WTC11 (cell line): ENCODE measurements around the gene PAPPA2. TPM values are rescaled to one million over a fixed set of nuclear protein-coding genes. Genes with fewer than 3 reads are reported as not detected.

ENCODE experiments used
- ATAC-seq: fragments of 200-7000 bp; cut with Tn5 transposase; 2 replicates; pipeline ENCODE4 v1.10.0; 2021; ENCODE audit warnings: mild to moderate bottlenecking, moderate library complexity
- CTCF ChIA-PET: fragments of 300-600 bp; sonication (Branson Sonifier 250); formaldehyde crosslinking; loops from one replicate; lab custom pipeline; 2021; ENCODE audit warnings: antibody characterized with exemption; lab: Charles Lee
- POLR2A ChIA-PET: fragments of 350-600 bp; sonication (Branson Sonifier 250); formaldehyde crosslinking; loops from one replicate; lab custom pipeline; 2021; ENCODE audit warnings: antibody characterized with exemption; lab: Charles Lee
- DNase-seq: peaks from one replicate; pipeline ENCODE4 v3.0.0; 2021; ENCODE audit warnings: low spot score
- H3K27ac Mint-ChIP-seq: 2 replicates; pipeline ENCODE4 v1.8.0; 2021; ENCODE audit warnings: mixed read lengths
- H3K27me3 Mint-ChIP-seq: 2 replicates; pipeline ENCODE4 v1.8.0; 2021; ENCODE audit warnings: low read depth, mild to moderate bottlenecking, moderate library complexity, mixed read lengths
- H3K36me3 Mint-ChIP-seq: 2 replicates; pipeline ENCODE4 v1.8.0; 2021; ENCODE audit warnings: mixed read lengths
- H3K4me1 Mint-ChIP-seq: 2 replicates; pipeline ENCODE4 v1.8.0; 2022; ENCODE audit warnings: mixed read lengths
- H3K4me3 Mint-ChIP-seq: 2 replicates; pipeline ENCODE4 v1.8.0; 2021; ENCODE audit warnings: mild to moderate bottlenecking, moderate library complexity, mixed read lengths
- H3K9me3 Mint-ChIP-seq: 2 replicates; pipeline ENCODE4 v1.8.0; 2021; ENCODE audit warnings: mixed read lengths
- CREB1 ChIP-seq: sonication (generic); formaldehyde crosslinking; IDR thresholded peaks from 2 replicates; pipeline ENCODE4 v1.8.0; 2023; ENCODE audit warnings: mild to moderate bottlenecking, missing genetic modification reagents
- FOXJ3 ChIP-seq: sonication (generic); formaldehyde crosslinking; IDR thresholded peaks from 2 replicates; pipeline ENCODE4 v1.9.0; 2021; ENCODE audit warnings: missing genetic modification reagents, mild to moderate bottlenecking, borderline replicate concordance
- GRHL2 ChIP-seq: fragments of 250-450 bp; sonication (Bioruptor Pico); IDR thresholded peaks from 2 replicates; pipeline ENCODE4 v1.8.0; 2022; ENCODE audit warnings: mild to moderate bottlenecking, moderate library complexity; ENCODE audit not compliant: insufficient replicate concordance, severe bottlenecking
- JUN ChIP-seq: sonication (generic); formaldehyde crosslinking; IDR thresholded peaks from 2 replicates; pipeline ENCODE4 v1.8.0; 2023; ENCODE audit warnings: mild to moderate bottlenecking, missing genetic modification reagents
- MXD4 ChIP-seq: fragments of 250-450 bp; sonication (Bioruptor Pico); IDR thresholded peaks from 2 replicates; pipeline ENCODE4 v1.8.0; 2021; ENCODE audit warnings: mild to moderate bottlenecking, moderate library complexity, borderline replicate concordance
- NR3C1 ChIP-seq: sonication (generic); formaldehyde crosslinking; conservative IDR thresholded peaks from 2 replicates; pipeline ENCODE4 v1.8.1; 2023; ENCODE audit warnings: low read depth, mild to moderate bottlenecking, missing genetic modification reagents
- ZBTB21 ChIP-seq: sonication (generic); formaldehyde crosslinking; IDR thresholded peaks from 2 replicates; pipeline ENCODE4 v1.8.1; 2023; ENCODE audit warnings: mild to moderate bottlenecking, missing genetic modification reagents, borderline replicate concordance
- total RNA-seq: library from RNA; stranded (reverse); gene quantifications from 3 replicates; pipeline ENCODE4 v1.2.3, GENCODE V29; 2021
- TF ChIP-seq, protein P1 (sequence below): fragments of 250-450 bp; sonication (Bioruptor Pico); IDR thresholded peaks from 2 replicates; pipeline ENCODE4 v1.8.0; 2021; ENCODE audit warnings: mild to moderate bottlenecking
- TF ChIP-seq, protein P2 (sequence below): fragments of 250-450 bp; sonication (Bioruptor Pico); IDR thresholded peaks from 2 replicates; pipeline ENCODE4 v1.9.0; 2021; ENCODE audit warnings: moderate library complexity, mild to moderate bottlenecking, inconsistent platforms, borderline replicate concordance
- TF ChIP-seq, protein P3 (sequence below): sonication (generic); formaldehyde crosslinking; IDR thresholded peaks from 2 replicates; pipeline ENCODE4 v1.8.0; 2022; ENCODE audit warnings: mild to moderate bottlenecking, missing genetic modification reagents
- TF ChIP-seq, protein P4 (sequence below): fragments of 250-450 bp; sonication (Bioruptor Pico); IDR thresholded peaks from 2 replicates; pipeline ENCODE4 v1.9.0; 2021; ENCODE audit warnings: mild to moderate bottlenecking
- TF ChIP-seq, protein P5 (sequence below): sonication (generic); formaldehyde crosslinking; IDR thresholded peaks from 2 replicates; pipeline ENCODE4 v1.8.1; 2023; ENCODE audit warnings: mild to moderate bottlenecking, missing genetic modification reagents
- TF ChIP-seq, protein P6 (sequence below): sonication (generic); formaldehyde crosslinking; IDR thresholded peaks from 2 replicates; pipeline ENCODE4 v1.8.0; 2022; ENCODE audit warnings: missing genetic modification reagents

Gene PAPPA2
- total RNA-seq, 1 experiment from 2014 or later = 0.74 TPM

DNA sequence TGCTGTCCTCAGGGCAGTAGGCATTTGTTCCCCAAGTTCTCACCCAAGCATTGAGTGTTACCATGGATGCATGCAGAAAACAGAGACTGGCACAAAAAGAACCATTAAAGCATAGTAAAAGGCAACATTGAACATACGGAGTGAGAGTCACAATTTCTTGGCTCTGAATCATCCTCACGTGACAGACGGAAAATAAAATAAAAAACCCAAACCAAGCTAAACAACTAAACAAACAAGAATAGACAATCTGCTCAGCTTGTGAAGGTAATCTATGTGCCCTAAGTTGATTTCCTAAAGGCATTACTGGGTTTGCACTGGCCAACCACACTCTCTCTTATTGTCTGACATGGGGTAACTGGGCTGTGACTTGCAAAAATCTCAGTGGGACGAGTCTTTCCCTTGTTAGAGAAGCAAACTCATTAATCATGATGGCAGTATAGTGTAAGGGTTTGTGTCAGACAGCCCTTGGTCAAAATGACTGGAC lies 395.5 kb downstream of the PAPPA2 start:
- TF ChIP-seq, protein P1, sequence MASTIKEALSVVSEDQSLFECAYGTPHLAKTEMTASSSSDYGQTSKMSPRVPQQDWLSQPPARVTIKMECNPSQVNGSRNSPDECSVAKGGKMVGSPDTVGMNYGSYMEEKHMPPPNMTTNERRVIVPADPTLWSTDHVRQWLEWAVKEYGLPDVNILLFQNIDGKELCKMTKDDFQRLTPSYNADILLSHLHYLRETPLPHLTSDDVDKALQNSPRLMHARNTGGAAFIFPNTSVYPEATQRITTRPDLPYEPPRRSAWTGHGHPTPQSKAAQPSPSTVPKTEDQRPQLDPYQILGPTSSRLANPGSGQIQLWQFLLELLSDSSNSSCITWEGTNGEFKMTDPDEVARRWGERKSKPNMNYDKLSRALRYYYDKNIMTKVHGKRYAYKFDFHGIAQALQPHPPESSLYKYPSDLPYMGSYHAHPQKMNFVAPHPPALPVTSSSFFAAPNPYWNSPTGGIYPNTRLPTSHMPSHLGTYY (CRISPR knock-in tag) = no peak
- TF ChIP-seq, protein P2, sequence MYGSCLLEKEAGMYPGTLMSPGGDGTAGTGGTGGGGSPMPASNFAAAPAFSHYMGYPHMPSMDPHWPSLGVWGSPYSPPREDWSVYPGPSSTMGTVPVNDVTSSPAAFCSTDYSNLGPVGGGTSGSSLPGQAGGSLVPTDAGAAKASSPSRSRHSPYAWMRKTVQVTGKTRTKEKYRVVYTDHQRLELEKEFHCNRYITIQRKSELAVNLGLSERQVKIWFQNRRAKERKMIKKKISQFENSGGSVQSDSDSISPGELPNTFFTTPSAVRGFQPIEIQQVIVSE (CRISPR knock-in tag) = no peak
- TF ChIP-seq, protein P3, sequence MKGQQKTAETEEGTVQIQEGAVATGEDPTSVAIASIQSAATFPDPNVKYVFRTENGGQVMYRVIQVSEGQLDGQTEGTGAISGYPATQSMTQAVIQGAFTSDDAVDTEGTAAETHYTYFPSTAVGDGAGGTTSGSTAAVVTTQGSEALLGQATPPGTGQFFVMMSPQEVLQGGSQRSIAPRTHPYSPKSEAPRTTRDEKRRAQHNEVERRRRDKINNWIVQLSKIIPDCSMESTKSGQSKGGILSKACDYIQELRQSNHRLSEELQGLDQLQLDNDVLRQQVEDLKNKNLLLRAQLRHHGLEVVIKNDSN = no peak
- TF ChIP-seq, protein P4, sequence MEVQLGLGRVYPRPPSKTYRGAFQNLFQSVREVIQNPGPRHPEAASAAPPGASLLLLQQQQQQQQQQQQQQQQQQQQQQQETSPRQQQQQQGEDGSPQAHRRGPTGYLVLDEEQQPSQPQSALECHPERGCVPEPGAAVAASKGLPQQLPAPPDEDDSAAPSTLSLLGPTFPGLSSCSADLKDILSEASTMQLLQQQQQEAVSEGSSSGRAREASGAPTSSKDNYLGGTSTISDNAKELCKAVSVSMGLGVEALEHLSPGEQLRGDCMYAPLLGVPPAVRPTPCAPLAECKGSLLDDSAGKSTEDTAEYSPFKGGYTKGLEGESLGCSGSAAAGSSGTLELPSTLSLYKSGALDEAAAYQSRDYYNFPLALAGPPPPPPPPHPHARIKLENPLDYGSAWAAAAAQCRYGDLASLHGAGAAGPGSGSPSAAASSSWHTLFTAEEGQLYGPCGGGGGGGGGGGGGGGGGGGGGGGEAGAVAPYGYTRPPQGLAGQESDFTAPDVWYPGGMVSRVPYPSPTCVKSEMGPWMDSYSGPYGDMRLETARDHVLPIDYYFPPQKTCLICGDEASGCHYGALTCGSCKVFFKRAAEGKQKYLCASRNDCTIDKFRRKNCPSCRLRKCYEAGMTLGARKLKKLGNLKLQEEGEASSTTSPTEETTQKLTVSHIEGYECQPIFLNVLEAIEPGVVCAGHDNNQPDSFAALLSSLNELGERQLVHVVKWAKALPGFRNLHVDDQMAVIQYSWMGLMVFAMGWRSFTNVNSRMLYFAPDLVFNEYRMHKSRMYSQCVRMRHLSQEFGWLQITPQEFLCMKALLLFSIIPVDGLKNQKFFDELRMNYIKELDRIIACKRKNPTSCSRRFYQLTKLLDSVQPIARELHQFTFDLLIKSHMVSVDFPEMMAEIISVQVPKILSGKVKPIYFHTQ (CRISPR knock-in tag) = no peak
- no peak for TF ChIP-seq CREB1 (CRISPR knock-in tag)
- no peak for DNase-seq
- H3K36me3 Mint-ChIP-seq = no peaks in the 10 kb centered on the region
- ChIA-PET CTCF (no interaction called here), POLR2A (no interaction called here)
- H3K4me1 Mint-ChIP-seq = no peaks in the 10 kb centered on the region; the same call in 1 of the 2 replicates
- H3K4me3 Mint-ChIP-seq = no peak overlapping the region
- H3K9me3 Mint-ChIP-seq = no peaks in the 10 kb centered on the region
- ATAC-seq = no peak
- no peak overlapping the region for H3K27ac Mint-ChIP-seq
- no peaks in the 10 kb centered on the region for H3K27me3 Mint-ChIP-seq

DNA sequence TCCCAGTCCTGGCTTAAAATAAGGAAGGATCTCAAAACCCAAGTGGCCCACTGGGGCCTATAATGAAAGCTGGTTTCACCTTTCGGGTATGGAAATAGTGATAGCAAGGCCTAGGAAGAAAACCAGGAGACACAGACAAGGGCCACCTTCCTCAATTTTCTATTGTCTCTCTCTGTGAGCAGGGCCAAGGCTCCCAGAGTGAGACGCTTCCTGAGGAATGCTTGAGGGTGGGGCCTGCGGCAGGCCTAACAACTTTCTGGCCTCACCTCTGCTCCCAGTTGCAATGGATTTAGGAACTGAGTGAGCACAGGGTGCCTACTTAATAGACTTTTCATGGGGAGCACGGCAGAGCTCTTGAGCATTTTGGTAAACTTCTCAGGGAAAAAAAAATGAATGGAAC lies 400.6 kb downstream of the PAPPA2 start:
- POLR2A ChIA-PET = no interaction called here
- Mint-ChIP-seq H3K4me1 (peaks cover 13% of the 10 kb centered on the region), H3K4me3 (no peak overlapping the region), H3K27me3 (no peaks in the 10 kb centered on the region), H3K27ac (no peak overlapping the region), H3K9me3 (peaks cover 9% of the 10 kb centered on the region; the same call in 1 of the 2 replicates), H3K36me3 (0 out of 2 replicates have a peak, but pooled peaks cover 4% of the 10 kb centered on the region)
- TF ChIP-seq NR3C1 (CRISPR knock-in tag) (no peak), FOXJ3 (CRISPR knock-in tag) (no peak), MXD4 (CRISPR knock-in tag) (no peak), GRHL2 (no peak), JUN (CRISPR knock-in tag) (no peak), CREB1 (CRISPR knock-in tag) (no peak), ZBTB21 (CRISPR knock-in tag) (no peak)
- TF ChIP-seq, protein P5, sequence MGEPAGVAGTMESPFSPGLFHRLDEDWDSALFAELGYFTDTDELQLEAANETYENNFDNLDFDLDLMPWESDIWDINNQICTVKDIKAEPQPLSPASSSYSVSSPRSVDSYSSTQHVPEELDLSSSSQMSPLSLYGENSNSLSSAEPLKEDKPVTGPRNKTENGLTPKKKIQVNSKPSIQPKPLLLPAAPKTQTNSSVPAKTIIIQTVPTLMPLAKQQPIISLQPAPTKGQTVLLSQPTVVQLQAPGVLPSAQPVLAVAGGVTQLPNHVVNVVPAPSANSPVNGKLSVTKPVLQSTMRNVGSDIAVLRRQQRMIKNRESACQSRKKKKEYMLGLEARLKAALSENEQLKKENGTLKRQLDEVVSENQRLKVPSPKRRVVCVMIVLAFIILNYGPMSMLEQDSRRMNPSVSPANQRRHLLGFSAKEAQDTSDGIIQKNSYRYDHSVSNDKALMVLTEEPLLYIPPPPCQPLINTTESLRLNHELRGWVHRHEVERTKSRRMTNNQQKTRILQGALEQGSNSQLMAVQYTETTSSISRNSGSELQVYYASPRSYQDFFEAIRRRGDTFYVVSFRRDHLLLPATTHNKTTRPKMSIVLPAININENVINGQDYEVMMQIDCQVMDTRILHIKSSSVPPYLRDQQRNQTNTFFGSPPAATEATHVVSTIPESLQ (CRISPR knock-in tag) = no peak
- TF ChIP-seq, protein P6, sequence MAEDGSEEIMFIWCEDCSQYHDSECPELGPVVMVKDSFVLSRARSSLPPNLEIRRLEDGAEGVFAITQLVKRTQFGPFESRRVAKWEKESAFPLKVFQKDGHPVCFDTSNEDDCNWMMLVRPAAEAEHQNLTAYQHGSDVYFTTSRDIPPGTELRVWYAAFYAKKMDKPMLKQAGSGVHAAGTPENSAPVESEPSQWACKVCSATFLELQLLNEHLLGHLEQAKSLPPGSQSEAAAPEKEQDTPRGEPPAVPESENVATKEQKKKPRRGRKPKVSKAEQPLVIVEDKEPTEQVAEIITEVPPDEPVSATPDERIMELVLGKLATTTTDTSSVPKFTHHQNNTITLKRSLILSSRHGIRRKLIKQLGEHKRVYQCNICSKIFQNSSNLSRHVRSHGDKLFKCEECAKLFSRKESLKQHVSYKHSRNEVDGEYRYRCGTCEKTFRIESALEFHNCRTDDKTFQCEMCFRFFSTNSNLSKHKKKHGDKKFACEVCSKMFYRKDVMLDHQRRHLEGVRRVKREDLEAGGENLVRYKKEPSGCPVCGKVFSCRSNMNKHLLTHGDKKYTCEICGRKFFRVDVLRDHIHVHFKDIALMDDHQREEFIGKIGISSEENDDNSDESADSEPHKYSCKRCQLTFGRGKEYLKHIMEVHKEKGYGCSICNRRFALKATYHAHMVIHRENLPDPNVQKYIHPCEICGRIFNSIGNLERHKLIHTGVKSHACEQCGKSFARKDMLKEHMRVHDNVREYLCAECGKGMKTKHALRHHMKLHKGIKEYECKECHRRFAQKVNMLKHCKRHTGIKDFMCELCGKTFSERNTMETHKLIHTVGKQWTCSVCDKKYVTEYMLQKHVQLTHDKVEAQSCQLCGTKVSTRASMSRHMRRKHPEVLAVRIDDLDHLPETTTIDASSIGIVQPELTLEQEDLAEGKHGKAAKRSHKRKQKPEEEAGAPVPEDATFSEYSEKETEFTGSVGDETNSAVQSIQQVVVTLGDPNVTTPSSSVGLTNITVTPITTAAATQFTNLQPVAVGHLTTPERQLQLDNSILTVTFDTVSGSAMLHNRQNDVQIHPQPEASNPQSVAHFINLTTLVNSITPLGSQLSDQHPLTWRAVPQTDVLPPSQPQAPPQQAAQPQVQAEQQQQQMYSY (CRISPR knock-in tag) = no peak
- peak; percentile 69 for ATAC-seq
- CTCF ChIA-PET = interaction anchor here (0.9 to 1.5 kb wide), 2 partner anchors 17 to 172 kb away, joined by 4 to 5 read pairs; no protein-coding TSS in a partner anchor
- no peak for DNase-seq
